Midbrain (tissue), 1 donor: Measurements from ENCODE around the gene DEUP1.

ENCODE experiments used
- DNase-seq: peaks from one replicate; lab custom pipeline; 2025; lab: John Stamatoyannopoulos, UW

DEUP1 gene

DNA sequence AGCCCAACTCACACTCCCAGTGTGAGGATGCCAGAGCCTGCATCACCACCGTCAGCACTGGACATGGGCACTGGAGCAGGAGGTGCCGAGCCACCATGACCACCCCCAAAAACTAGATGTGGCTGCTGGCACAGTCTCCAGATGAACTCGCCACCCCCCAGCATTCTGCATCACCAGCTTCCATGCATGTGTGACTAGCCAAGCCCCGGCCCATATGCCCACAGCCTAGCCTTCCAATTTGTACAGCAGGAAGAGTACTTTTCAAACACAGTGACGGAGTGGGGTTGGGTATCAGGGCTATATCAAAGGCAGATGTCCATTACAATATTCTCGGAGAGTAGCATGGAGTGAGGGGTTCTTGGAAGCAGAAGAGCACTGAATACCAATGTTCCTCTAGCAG lies 149.7 kb downstream of the DEUP1 start:
- no peak for DNase-seq

DNA sequence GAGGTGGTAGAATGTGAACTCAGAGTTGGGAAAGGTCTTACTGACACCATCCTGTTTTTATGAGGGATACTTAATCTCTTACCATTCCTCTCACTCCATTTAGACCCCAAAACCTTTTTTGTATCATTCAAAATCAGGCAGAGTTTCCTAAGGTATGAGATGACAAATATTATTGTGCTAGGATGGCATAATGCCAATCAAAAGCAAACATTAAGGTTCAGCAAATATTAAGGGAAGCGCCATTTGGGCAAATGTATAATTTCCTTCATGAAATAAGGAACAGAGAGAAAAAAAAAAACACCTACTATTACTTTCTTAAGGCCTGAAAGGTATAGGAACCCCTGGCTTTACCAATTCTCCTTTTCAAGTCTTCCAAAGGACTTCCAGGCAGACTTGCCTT lies 150.2 kb downstream of the DEUP1 start:
- no peak for DNase-seq

DNA sequence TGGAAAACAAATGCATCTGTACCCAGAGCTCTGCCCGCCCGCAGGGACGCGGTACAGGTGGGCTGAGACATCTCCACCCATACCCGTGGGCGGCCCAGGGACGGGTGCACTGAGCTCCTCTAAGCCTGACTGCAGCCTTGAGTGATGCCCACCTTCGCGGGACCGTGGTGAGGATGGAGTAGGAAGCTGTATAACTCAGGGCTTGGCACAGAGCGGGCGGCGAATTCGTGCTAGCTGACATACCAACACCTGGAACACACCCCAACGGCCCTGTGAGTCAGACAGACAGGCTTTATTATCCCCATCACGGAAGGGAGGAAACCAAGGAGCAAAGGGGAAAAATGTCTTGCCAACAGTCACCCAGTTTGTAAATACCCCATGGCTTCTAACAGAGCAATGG lies 150.7 kb downstream of the DEUP1 start:
- no peak for DNase-seq

DNA sequence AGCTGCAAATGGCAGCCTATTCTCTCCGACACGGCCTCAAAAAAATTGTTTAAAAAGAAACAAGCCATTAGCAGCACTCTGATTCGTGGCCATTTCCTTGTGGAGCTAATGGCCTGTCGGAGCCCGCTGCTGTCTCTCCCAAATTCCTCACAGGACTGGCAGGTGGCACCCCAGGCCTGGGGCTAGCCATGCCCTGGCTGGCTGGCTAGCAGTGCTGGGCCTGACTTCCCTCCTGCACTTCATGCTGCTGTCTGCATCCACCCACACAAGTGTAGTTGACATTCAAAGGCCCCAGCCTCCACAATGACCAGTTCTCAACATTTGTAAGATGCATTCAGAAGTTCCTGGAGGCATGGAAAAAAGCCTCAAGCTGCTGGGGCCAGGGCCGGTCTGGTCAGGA lies 151.2 kb downstream of the DEUP1 start:
- DNase-seq: no peak

DNA sequence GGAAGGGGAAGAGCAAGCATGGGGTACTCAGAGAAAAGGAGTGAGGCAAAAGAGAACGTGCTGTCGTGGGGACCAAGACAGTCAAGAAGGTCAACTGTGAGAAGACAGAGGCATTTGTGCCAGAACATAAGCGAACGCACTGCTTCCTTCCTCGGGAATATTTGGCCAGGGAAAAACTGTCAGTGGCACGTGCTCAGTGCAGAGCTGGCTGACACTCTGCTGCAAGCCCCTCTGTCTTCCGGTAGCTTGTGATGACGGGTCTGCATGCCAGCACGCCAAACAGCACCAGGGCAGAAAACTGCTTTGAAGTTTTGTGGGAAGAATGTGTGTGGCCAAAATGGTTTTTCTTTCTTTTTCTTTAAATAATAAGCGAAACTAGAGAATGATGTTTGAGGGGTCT lies 152.0 kb downstream of the DEUP1 start:
- DNase-seq: no peak

DNA sequence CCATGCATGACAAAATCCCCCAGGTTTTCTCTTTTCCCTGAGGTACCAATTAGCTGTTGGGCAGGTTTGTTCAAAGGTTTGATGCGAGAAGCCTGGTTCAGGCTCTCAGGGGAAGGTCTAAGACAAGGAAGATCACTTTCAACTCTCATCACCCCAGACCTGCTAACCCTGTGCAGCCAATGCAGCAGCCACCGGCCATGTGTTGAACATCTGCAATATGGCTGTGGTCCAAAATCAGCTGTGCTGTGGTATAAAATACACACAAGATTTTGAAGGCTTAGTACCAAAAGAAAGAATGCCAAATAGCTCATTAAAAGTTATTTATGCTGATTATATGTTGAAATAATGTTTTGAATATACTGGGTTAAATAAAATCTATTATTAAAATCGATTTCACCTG lies 154.2 kb downstream of the DEUP1 start:
- DNase-seq: no peak

DNA sequence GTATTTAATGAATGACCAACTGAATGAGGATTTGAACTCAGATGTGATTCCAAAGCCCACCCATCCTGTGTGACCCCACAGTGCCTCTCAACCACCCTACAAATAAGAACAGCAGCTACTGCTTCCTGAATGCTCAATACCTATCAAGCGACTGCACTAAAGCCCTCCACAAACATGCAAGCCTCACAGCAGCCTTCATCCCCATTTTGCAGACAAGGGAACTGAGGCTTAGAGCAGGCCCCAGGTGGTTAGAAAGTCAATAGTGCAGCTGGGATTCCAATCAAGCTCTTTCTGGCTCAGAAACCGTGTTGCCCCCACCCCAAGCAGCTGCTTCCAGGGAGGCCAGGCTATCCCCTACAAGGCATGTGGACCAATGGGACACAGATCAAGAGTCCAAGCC lies 155.4 kb downstream of the DEUP1 start:
- no peak for DNase-seq

DNA sequence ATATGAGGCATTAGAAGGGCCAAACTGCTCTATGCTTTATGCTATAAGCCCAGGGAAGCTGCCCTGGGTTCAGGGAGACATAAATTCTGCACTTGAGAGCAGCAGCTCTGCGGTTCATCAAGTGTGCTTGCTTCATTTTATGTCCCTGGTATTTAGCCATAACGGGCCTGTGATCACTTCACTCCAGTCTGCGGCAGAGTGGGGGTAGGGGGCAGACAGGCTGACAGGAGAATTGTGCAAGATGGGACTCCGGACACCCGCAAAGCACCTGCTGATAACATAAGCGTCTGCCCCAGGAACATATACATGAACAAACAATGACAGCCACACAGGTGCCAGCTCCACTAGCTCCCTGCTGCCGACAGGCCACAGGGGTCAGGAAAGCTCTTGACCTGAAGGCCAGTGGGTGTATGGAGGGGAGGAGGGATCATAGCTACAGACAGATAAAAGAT lies 156.5 kb downstream of the DEUP1 start:
- no peak for DNase-seq
